K562 (cell line): ENCODE results near the gene RBM18. TPM values are rescaled to one million over a fixed set of nuclear protein-coding genes. Genes with fewer than 3 reads are reported as not detected.

Source experiments
- ATF3 ChIP-seq, 2 experiments: fragments of 450-650 bp in 1 of 2; sonication (generic) in 1 of 2; formaldehyde crosslinking in 1 of 2; IDR thresholded peaks in 1 of 2; conservative IDR thresholded peaks in 1 of 2; 2 replicates each; pipeline versions ENCODE4 v1.6.1 to v1.8.1; 2016 to 2023; ENCODE audit warnings: mild to moderate bottlenecking in 2 of 2, moderate library complexity in 2 of 2, inconsistent platforms in 1 of 2, missing genetic modification reagents in 1 of 2
- CBFA2T3 ChIP-seq: fragments of 450-650 bp; IDR thresholded peaks from 2 replicates; pipeline ENCODE4 v1.6.1; 2017
- CTCF ChIP-seq, 3 experiments: IDR thresholded peaks in 2 of 3; conservative IDR thresholded peaks in 1 of 3; 2 replicates each; pipeline ENCODE4 v1.5.1; 2011 to 2012; ENCODE audit warnings: low read length in 3 of 3, mild to moderate bottlenecking in 3 of 3, control low read depth in 2 of 3, improper control_type of control experiment in 1 of 3, inconsistent platforms in 1 of 3, low read depth in 1 of 3, mixed read lengths in 1 of 3, moderate library complexity in 1 of 3; ENCODE audit not compliant: insufficient read depth in 2 of 3
- ERF ChIP-seq: fragments of 450-650 bp; formaldehyde crosslinking; IDR thresholded peaks from 2 replicates; pipeline ENCODE4 v1.4.0; 2020; ENCODE audit warnings: mild to moderate bottlenecking, mixed read lengths
- HDAC2 ChIP-seq: fragments of 450-650 bp; IDR thresholded peaks from 2 replicates; pipeline ENCODE4 v1.6.1; 2016; ENCODE audit warnings: mild to moderate bottlenecking
- KAT7 ChIP-seq: sonication (generic); formaldehyde crosslinking; IDR thresholded peaks from 2 replicates; pipeline ENCODE4 v1.8.0; 2022; ENCODE audit warnings: missing genetic modification reagents, mild to moderate bottlenecking, borderline replicate concordance
- KLF1 ChIP-seq: fragments of 450-650 bp; IDR thresholded peaks from 2 replicates; pipeline ENCODE4 v1.6.1; 2016; ENCODE audit warnings: missing genetic modification characterization, missing compliant biosample characterization
- NR2C2 ChIP-seq, 2 experiments: fragments of 200-800 bp in 1 of 2; sonication (Bioruptor generic) in 1 of 2; sonication (generic) in 1 of 2; formaldehyde crosslinking in 1 of 2; IDR thresholded peaks; 2 replicates each; pipeline versions ENCODE4 v1.6.1 to v1.8.0; 2016 to 2022; ENCODE audit warnings: mild to moderate bottlenecking in 1 of 2, missing compliant biosample characterization in 1 of 2, missing genetic modification characterization in 1 of 2, missing genetic modification reagents in 1 of 2
- RAD51 ChIP-seq: fragments of 450-650 bp; IDR thresholded peaks from 2 replicates; pipeline ENCODE4 v1.7.1; 2016; ENCODE audit warnings: low read depth, mild to moderate bottlenecking, borderline replicate concordance
- RCOR1 ChIP-seq, 2 experiments: IDR thresholded peaks; 2 replicates each; pipeline ENCODE4 v1.6.1; 2012; ENCODE audit warnings: low read depth in 2 of 2, low read length in 2 of 2, borderline replicate concordance in 1 of 2, improper control_type of control experiment in 1 of 2
- SP1 ChIP-seq: sonication (generic); formaldehyde crosslinking; IDR thresholded peaks from 2 replicates; pipeline ENCODE4 v1.8.1; 2022; ENCODE audit warnings: mild to moderate bottlenecking, missing genetic modification reagents
- SP2 ChIP-seq: IDR thresholded peaks from 2 replicates; pipeline ENCODE4 v1.6.1; 2011; ENCODE audit warnings: mild to moderate bottlenecking, low read depth, low read length, moderate library complexity; ENCODE audit not compliant: poor library complexity, severe bottlenecking; ENCODE audit errors: extremely low read depth
- ZKSCAN8 ChIP-seq: fragments of 200-800 bp; sonication (Bioruptor generic); IDR thresholded peaks from 2 replicates; pipeline ENCODE4 v1.6.1; 2016; ENCODE audit warnings: missing genetic modification characterization, missing compliant biosample characterization
- ZNF146 ChIP-seq: IDR thresholded peaks from one replicate; pipeline ENCODE4 v1.6.1; 2018; ENCODE audit warnings: missing compliant biosample characterization; ENCODE audit not compliant: unreplicated experiment
- ZNF407 ChIP-seq: fragments of 450-650 bp; IDR thresholded peaks from 2 replicates; pipeline ENCODE4 v1.6.1; 2016; ENCODE audit warnings: low read depth
- polyA plus RNA-seq, 8 experiments: library from polyadenylated mRNA; depleted of rRNA in 4 of 8; stranded (reverse) in 5 of 8; unstranded in 3 of 8; fragments of >200 nt; fragmentation: Nextera tagmentation in 2 of 8; fragmentation: Illumina TruSeq in 1 of 8; extraction: Ambion mirVana in 2 of 8; extraction: Trizol in 1 of 8; gene quantifications; 2 replicates each; pipeline versions ENCODE4 v1.2.1 to v1.2.3, GENCODE V29; 2011 to 2014; ENCODE audit warnings: inconsistent platforms in 1 of 8, missing spikeins in 1 of 8
- total RNA-seq, 7 experiments: library from RNA; depleted of rRNA in 6 of 7; stranded (reverse); fragments of >200 nt in 6 of 7; fragmentation: Illumina TruSeq in 2 of 7; extraction: Trizol in 2 of 7; gene quantifications; 2 replicates each; pipeline versions ENCODE4 v1.2.1 to v1.2.3, GENCODE V29; 2011 to 2021; ENCODE audit warnings: low replicate concordance in 1 of 7

RBM18 gene
- total and polyA plus RNA-seq, 9 of the 15 experiments (the other 6 are each of a cell fraction or from before 2014, with no cell fraction given) = 7.9 to 86.3 (median 34.0) TPM

- TF ChIP-seq ZNF407 = no peak
- no peak for TF ChIP-seq CBFA2T3
- TF ChIP-seq SP1 = peak; percentile 60
- no peak; the same call in 1 of the 2 replicates for TF ChIP-seq HDAC2
- no peak for TF ChIP-seq RCOR1 (IDR thresholded peaks at IDR 0.05; ENCODE audit: borderline replicate concordance in 1 of 2, low read depth in 2 of 2, low read length in 2 of 2)
- TF ChIP-seq ZNF146 = peak; percentile 3
- TF ChIP-seq KLF1 (tag) = no peak
- TF ChIP-seq SP2 = no peak
- TF ChIP-seq KAT7 (CRISPR knock-in tag) = 0 out of 2 replicates have a peak, but pooled peaks have one; percentile 44
- TF ChIP-seq ERF (CRISPR knock-in tag) = 0 out of 2 replicates have a peak, but pooled peaks have one; percentile 16
- TF ChIP-seq ZKSCAN8 = no peak
- no peak for TF ChIP-seq RAD51
- peak in 2 of 3 experiments; percentile 17 to 27; a peak in 3 of 6 replicates for TF ChIP-seq CTCF (IDR thresholded peaks at IDR 0.05 in 2 of 3, conservative IDR thresholded peaks at IDR 0.05 in 1 of 3; ENCODE audit: insufficient read depth in 2 of 3, low read depth in 1 of 3, low read length in 3 of 3)
- no peak for TF ChIP-seq ATF3 (IDR thresholded peaks at IDR 0.05)
- no peak for TF ChIP-seq ATF3 (CRISPR knock-in tag; conservative IDR thresholded peaks at IDR 0.05)
- no peak for TF ChIP-seq NR2C2 (CRISPR knock-in tag; IDR thresholded peaks at IDR 0.05)
- no peak; the same call in 1 of the 2 replicates for TF ChIP-seq NR2C2 (tag; IDR thresholded peaks at IDR 0.05)
Measured at GRCh38 chr9:122213589-122214413, 50.8 kb downstream of the RBM18 start (continued).
